Measurements from ENCODE around the gene CECR2.

Gene CECR2

GRCh38 chr22:17606496-17606895 lies 237.2 kb downstream of the CECR2 start:
- no peak for DNase-seq (ENCODE audit: low spot score)

Data from AG08396 (cell line).